Measurements from ENCODE around the gene TMEM40. TPM values are rescaled to one million over a fixed set of nuclear protein-coding genes. Genes with fewer than 3 reads are reported as not detected.

The TMEM40 gene
- total RNA-seq, 2 experiments from 2014 or later = not detected

DNA sequence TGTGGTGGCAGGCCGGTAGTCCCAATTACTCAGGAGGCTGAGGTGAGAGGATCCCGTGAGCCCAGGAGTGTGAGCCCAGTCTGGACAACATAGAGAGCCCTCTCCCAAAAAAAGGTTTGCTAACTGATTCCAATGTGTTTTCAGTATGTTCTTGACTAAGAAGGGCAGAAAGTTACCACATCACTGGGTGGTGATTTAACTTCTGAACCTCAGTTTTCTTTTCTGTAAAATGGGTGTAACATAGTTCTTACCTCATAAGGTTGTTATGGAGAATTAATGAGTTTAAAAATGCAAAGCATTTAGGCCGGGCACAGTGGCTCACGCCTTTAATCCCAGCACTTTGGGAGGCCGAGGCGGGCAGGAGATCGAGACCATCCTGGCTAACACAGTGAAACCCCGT lies 66.6 kb downstream of the TMEM40 start:
- no peak overlapping the region for H3K27ac ChIP-seq (ENCODE audit: low read depth, low read length, poor library complexity, severe bottlenecking)
- H3K36me3 ChIP-seq (ENCODE audit: insufficient read depth, low read length) = no peaks in the 10 kb centered on the region
- no peak for DNase-seq (ENCODE audit: low spot score)
- H3K4me2 ChIP-seq (ENCODE audit: low read length) = no peak overlapping the region
- no peaks in the 10 kb centered on the region for H3K4me1 ChIP-seq (ENCODE audit: insufficient read depth, low read length, poor library complexity, severe bottlenecking)
- no peaks in the 10 kb centered on the region for H4K20me1 ChIP-seq (ENCODE audit: insufficient read depth, low read length)
- intact Hi-C loops (cut with micrococcal nuclease; ENCODE audit: unreplicated experiment) = no loop called here
- no TSS peak for BruUV-seq (replicated peaks)
- H2AFZ ChIP-seq (ENCODE audit: low read length) = no peak overlapping the region
- no peaks in the 10 kb centered on the region for H3K9me2 ChIP-seq (ENCODE audit: insufficient read depth, low read length)
- ChIA-PET CTCF (ENCODE audit: unreplicated experiment) (no interaction called here), POLR2A (interaction anchor here (0.6 kb wide), 1 partner anchor 171 kb away, joined by 3 read pairs; no protein-coding TSS in a partner anchor)
- no peaks in the 10 kb centered on the region for H3K79me2 ChIP-seq (ENCODE audit: insufficient read depth, low read depth, low read length)
- no peak for TF ChIP-seq CTCF (conservative IDR thresholded peaks at IDR 0.05; ENCODE audit: low read length)
- TF ChIP-seq EZH2phosphoT487 (IDR thresholded peaks at IDR 0.05; ENCODE audit: borderline replicate concordance, low read depth, low read length) = no peak
- H3K9me3 ChIP-seq (ENCODE audit: low read length) = no peaks in the 10 kb centered on the region
- H3K4me3 ChIP-seq (ENCODE audit: low read depth, low read length, poor library complexity, severe bottlenecking) = no peak overlapping the region

DNA sequence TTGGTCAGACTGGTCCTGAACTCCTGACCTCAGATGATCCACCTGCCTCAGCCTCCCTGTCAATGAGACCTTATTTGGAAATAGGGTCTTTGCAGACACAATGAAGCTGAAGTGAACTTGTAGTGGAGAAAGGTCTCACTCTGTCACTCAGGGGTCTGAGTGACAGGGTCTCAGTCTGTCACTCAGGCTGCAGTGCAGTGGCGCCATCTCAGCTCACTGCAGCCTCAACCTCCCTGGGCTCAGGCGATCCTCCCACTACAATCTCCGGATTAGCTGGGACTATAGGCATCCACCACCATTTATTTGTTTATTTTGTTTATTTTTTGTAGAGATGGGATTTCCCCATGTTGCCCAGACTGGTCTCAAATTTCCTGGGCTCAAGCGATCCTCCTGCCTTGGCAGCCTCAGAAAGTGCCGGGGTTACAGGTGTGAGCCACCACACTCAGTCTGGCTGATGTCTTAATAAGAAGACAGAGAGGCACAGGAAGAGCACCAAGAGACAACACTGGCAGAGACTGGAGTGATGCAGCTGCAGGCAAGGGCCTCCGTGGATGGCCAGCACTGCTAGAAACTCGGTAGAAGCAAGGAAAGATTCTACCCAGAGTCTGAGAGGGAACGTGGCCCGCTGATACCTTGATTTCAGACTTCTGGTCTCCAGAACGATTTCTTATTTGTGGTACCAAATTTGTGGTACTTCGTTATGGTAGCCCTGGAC lies 68.9 kb downstream of the TMEM40 start:
- CTCF ChIA-PET (ENCODE audit: unreplicated experiment) = interaction anchor here (0.8 kb wide), 1 partner anchor 72 kb away, joined by 4 read pairs; no protein-coding TSS in a partner anchor
- POLR2A ChIA-PET = no interaction called here
- Histone ChIP-seq H3K79me2 (ENCODE audit: insufficient read depth, low read depth, low read length) (no peaks in the 10 kb centered on the region), H3K4me1 (ENCODE audit: insufficient read depth, low read length, poor library complexity, severe bottlenecking) (no peaks in the 10 kb centered on the region), H3K9me3 (ENCODE audit: low read length) (no peaks in the 10 kb centered on the region), H3K9me2 (ENCODE audit: insufficient read depth, low read length) (no peaks in the 10 kb centered on the region), H4K20me1 (ENCODE audit: insufficient read depth, low read length) (no peaks in the 10 kb centered on the region), H3K27ac (ENCODE audit: low read depth, low read length, poor library complexity, severe bottlenecking) (no peak overlapping the region), H3K36me3 (ENCODE audit: insufficient read depth, low read length) (no peaks in the 10 kb centered on the region), H3K4me3 (ENCODE audit: low read depth, low read length, poor library complexity, severe bottlenecking) (no peak overlapping the region), H3K4me2 (ENCODE audit: low read length) (no peak overlapping the region), H2AFZ (ENCODE audit: low read length) (no peak overlapping the region)
- intact Hi-C loops (cut with micrococcal nuclease; ENCODE audit: unreplicated experiment) = no loop called here
- no peak for DNase-seq (ENCODE audit: low spot score)
- no peak for TF ChIP-seq CTCF (conservative IDR thresholded peaks at IDR 0.05; ENCODE audit: low read length)
- no peak for TF ChIP-seq EZH2phosphoT487 (IDR thresholded peaks at IDR 0.05; ENCODE audit: borderline replicate concordance, low read depth, low read length)
- no TSS peak for BruUV-seq (replicated peaks)

- ChIA-PET CTCF (ENCODE audit: unreplicated experiment) (interaction anchor here (0.6 kb wide), 1 partner anchor 24 kb away, joined by 3 read pairs; the partner anchor contains the start of gene RAF1), POLR2A (no interaction called here)
- Histone ChIP-seq H3K27ac (ENCODE audit: low read depth, low read length, poor library complexity, severe bottlenecking) (no peak overlapping the region), H3K4me3 (ENCODE audit: low read depth, low read length, poor library complexity, severe bottlenecking) (no peak overlapping the region), H2AFZ (ENCODE audit: low read length) (no peak overlapping the region), H3K9me2 (ENCODE audit: insufficient read depth, low read length) (no peaks in the 10 kb centered on the region), H3K4me1 (ENCODE audit: insufficient read depth, low read length, poor library complexity, severe bottlenecking) (no peaks in the 10 kb centered on the region), H3K36me3 (ENCODE audit: insufficient read depth, low read length) (no peaks in the 10 kb centered on the region), H3K79me2 (ENCODE audit: insufficient read depth, low read depth, low read length) (no peaks in the 10 kb centered on the region), H3K4me2 (ENCODE audit: low read length) (no peak overlapping the region), H3K9me3 (ENCODE audit: low read length) (no peaks in the 10 kb centered on the region), H4K20me1 (ENCODE audit: insufficient read depth, low read length) (no peaks in the 10 kb centered on the region)
- intact Hi-C loops (cut with micrococcal nuclease; ENCODE audit: unreplicated experiment) = no loop called here
- TF ChIP-seq CTCF (conservative IDR thresholded peaks at IDR 0.05; ENCODE audit: low read length) (no peak), EZH2phosphoT487 (IDR thresholded peaks at IDR 0.05; ENCODE audit: borderline replicate concordance, low read depth, low read length) (no peak)
- no TSS peak for BruUV-seq (replicated peaks)
- no peak for DNase-seq (ENCODE audit: low spot score)
Measured at GRCh38 chr3:12687948-12688347, 71.1 kb downstream of the TMEM40 start.

Measured in OCI-LY7 (cell line).